GM06990 (cell line): ENCODE data around the gene NPAS2.

Experiments
- DNase-seq: peaks from one replicate; pipeline ENCODE4 v3.0.0-alpha.2; 2011; ENCODE audit not compliant: insufficient read length; ENCODE audit errors: extremely low read depth
- H3K27me3 ChIP-seq: replicated peaks from 2 replicates; pipeline ENCODE4 v1.6.0; 2011; ENCODE audit warnings: low read length; ENCODE audit not compliant: control insufficient read depth, insufficient read depth
- H3K36me3 ChIP-seq: 2 replicates; pipeline ENCODE4 v1.5.1; 2011; ENCODE audit warnings: low read length; ENCODE audit not compliant: control insufficient read depth, insufficient read depth
- H3K4me3 ChIP-seq: replicated peaks from 2 replicates; pipeline ENCODE4 v1.5.1; 2011; ENCODE audit warnings: low read depth, mild to moderate bottlenecking, control low read depth, low read length
- TF ChIP-seq, protein P1 (sequence below): IDR thresholded peaks from 2 replicates; pipeline ENCODE4 v1.5.1; 2011; ENCODE audit warnings: low read length, control low read depth, mild to moderate bottlenecking, inconsistent platforms; ENCODE audit not compliant: insufficient read depth, poor library complexity, severe bottlenecking

Gene NPAS2

GRCh38 chr2:100938031-100939026, 118.4 kb downstream of the NPAS2 start:
- H3K27me3 ChIP-seq = no peaks in the 10 kb centered on the region
- TF ChIP-seq, protein P1, sequence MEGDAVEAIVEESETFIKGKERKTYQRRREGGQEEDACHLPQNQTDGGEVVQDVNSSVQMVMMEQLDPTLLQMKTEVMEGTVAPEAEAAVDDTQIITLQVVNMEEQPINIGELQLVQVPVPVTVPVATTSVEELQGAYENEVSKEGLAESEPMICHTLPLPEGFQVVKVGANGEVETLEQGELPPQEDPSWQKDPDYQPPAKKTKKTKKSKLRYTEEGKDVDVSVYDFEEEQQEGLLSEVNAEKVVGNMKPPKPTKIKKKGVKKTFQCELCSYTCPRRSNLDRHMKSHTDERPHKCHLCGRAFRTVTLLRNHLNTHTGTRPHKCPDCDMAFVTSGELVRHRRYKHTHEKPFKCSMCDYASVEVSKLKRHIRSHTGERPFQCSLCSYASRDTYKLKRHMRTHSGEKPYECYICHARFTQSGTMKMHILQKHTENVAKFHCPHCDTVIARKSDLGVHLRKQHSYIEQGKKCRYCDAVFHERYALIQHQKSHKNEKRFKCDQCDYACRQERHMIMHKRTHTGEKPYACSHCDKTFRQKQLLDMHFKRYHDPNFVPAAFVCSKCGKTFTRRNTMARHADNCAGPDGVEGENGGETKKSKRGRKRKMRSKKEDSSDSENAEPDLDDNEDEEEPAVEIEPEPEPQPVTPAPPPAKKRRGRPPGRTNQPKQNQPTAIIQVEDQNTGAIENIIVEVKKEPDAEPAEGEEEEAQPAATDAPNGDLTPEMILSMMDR = no peak
- no peak overlapping the region for H3K4me3 ChIP-seq
- H3K36me3 ChIP-seq = no peaks in the 10 kb centered on the region
- no peak for DNase-seq

- Histone ChIP-seq H3K27me3 (no peaks in the 10 kb centered on the region), H3K36me3 (no peaks in the 10 kb centered on the region), H3K4me3 (no peak overlapping the region)
- TF ChIP-seq, protein P1 = no peak
- DNase-seq = no peak
These were observed 119.5 kb downstream of the NPAS2 start for GRCh38 chr2:100939445-100939844.

DNA sequence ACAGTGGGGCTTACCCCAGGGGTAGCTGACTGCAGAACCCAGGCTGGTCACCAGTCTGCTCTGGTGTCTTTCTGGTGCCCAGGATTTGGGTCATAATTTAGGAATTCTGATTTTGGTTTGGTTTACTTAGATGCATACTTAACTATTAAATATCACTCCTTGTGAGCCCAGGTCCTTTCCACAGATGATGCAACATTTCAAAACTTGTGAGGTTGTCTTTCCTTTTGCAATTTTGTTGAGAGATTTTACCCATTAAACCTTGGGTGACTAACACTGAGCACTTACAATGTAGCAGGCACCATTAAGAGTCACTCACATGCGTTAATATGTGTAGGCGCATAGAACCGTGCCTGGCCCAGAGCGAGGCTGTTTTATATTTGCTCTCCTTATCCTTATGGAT, 120.3 kb downstream of the NPAS2 start:
- no peak for DNase-seq
- Histone ChIP-seq H3K27me3 (no peaks in the 10 kb centered on the region), H3K4me3 (no peak overlapping the region), H3K36me3 (no peaks in the 10 kb centered on the region)
- TF ChIP-seq, protein P1 = no peak

DNA sequence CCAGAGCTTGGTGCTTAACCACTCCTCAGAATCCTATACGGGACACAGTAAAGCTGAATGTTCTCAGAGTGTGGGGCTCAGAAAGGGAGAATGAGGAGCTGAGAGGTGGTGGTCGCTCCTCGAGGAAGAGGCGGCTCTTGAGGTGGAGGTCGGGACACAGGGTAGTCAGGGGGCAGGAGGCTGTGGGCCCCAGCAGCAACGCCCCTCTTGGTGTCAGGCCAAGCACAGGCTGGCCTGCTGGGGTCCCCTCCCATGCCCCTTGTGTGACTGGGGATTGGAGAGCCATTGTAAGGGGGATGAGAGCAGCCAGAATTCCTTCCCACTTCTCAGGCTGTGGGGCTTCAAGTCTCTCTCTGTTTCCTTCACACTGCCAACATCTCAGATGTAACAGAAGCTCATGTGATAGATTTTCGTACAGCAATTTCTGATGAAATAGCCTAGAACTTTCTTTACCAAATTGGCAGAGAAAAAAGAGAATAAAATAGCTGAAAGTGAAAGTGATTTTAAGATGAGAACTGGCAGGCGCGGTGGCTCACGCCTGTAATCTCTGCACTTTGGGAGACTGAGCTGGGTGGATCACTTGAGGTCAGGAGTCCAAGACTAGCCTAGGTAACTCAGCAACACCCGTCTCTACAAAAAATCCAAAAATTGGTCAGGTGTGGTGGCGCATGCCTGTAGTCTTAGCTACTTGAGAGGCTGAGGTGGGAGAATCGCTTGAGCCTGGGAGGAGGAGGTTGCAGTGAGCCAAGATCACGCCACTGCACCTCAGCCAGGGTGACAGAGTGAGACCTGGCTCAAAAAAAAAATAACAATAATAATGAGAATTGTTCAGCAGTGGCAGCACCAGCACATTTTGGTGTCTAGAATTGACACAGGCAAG, 121.1 kb downstream of the NPAS2 start:
- Histone ChIP-seq H3K36me3 (no peaks in the 10 kb centered on the region), H3K4me3 (no peak overlapping the region), H3K27me3 (no peaks in the 10 kb centered on the region)
- TF ChIP-seq, protein P1 = no peak
- DNase-seq = no peak

DNA sequence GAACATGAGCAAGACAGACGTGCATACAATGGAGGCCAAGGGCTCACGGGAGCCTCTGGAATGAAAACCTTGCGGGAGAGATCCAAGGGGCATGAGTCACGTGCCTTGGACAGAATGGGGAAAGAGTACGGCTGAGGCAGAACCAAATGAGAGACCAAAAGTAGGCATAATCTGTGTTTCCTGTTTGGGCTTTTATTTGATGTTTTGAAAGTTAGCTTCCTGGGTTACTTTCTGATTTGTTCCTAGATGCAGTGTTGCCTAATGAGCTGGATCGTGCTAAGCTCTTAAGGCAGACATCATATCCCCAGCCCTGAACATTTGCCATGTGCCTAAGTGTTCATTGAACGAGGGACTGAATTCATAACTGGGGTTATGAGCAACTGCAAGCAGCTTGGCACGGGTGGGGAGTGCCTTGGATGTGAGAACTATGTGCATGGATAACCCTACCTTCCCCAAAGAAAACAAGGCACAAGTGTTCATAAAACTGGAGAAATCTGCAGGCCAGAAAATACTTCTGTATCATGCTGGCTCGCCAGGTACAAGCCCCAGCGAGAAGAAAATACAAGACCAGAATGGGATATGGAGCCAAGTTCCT, 121.8 kb downstream of the NPAS2 start:
- no peak for DNase-seq
- H3K4me3 ChIP-seq = no peak overlapping the region
- H3K36me3 ChIP-seq = no peaks in the 10 kb centered on the region
- TF ChIP-seq, protein P1 = no peak
- H3K27me3 ChIP-seq = no peaks in the 10 kb centered on the region
